GM13976 (cell line): Measurements from ENCODE around the gene CTIF.

Experiments used
- DNase-seq: peaks from one replicate; pipeline ENCODE4 v3.0.0; 2012; ENCODE audit warnings: low spot score
- in situ Hi-C: fragments of 300-500 bp; cut with MboI; formaldehyde crosslinking; loops from one replicate; pipeline ENCODE4 v1.12.0; 2022; ENCODE audit warnings: low sequenced_read_pairs, mixed read lengths, inconsistent platforms; ENCODE audit not compliant: unreplicated experiment
- TF ChIP-seq, protein P1 (sequence below): IDR thresholded peaks from 2 replicates; pipeline ENCODE4 v1.5.1; 2012; ENCODE audit warnings: borderline replicate concordance, mild to moderate bottlenecking; ENCODE audit not compliant: insufficient read depth; ENCODE audit errors: extremely low read depth, missing control alignments, control extremely low read depth

Gene CTIF

DNA sequence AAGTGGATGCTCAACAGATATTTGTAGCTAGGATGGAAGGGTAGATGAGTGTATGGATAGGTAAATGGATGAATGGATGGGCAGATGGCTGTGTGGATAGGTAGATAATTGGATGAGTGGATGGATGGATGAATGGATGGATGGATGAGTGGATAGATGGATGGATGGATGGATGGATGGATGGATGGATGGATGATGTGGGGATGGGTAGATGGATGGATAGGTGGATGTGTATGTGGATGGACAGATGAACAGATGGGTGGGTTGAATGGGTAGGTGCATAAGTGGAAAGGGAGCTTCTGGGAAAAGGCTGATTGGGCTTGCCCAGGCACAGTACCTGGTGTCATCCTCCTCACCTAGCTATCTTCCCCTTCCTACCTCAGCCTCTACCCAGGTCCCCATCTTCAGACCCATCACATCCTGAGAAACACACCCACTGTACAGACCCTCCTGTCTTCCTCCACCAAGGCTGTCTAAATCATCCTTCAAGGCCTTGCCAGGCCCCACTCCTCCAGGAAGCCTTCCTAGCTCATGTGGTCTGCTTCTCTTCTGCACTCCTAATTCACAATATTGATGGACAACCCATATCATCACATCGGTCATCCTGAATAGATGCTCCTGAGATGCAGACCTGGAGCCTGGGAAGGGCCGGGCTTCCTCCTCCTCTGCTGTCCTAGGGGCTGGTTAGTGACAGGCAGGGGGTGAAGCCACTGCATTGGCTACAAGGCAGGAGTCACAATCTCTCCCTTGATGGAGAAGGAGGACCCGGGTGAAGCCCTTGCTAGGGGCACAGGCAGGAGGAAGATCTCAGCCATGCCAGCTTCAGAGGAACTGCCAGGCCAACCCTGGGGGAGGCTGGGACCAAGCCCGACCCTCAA, 362.6 kb downstream of the CTIF start:
- TF ChIP-seq, protein P1, sequence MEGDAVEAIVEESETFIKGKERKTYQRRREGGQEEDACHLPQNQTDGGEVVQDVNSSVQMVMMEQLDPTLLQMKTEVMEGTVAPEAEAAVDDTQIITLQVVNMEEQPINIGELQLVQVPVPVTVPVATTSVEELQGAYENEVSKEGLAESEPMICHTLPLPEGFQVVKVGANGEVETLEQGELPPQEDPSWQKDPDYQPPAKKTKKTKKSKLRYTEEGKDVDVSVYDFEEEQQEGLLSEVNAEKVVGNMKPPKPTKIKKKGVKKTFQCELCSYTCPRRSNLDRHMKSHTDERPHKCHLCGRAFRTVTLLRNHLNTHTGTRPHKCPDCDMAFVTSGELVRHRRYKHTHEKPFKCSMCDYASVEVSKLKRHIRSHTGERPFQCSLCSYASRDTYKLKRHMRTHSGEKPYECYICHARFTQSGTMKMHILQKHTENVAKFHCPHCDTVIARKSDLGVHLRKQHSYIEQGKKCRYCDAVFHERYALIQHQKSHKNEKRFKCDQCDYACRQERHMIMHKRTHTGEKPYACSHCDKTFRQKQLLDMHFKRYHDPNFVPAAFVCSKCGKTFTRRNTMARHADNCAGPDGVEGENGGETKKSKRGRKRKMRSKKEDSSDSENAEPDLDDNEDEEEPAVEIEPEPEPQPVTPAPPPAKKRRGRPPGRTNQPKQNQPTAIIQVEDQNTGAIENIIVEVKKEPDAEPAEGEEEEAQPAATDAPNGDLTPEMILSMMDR, result no peak
- in situ Hi-C loops, result no loop called here
- no peak for DNase-seq

DNA sequence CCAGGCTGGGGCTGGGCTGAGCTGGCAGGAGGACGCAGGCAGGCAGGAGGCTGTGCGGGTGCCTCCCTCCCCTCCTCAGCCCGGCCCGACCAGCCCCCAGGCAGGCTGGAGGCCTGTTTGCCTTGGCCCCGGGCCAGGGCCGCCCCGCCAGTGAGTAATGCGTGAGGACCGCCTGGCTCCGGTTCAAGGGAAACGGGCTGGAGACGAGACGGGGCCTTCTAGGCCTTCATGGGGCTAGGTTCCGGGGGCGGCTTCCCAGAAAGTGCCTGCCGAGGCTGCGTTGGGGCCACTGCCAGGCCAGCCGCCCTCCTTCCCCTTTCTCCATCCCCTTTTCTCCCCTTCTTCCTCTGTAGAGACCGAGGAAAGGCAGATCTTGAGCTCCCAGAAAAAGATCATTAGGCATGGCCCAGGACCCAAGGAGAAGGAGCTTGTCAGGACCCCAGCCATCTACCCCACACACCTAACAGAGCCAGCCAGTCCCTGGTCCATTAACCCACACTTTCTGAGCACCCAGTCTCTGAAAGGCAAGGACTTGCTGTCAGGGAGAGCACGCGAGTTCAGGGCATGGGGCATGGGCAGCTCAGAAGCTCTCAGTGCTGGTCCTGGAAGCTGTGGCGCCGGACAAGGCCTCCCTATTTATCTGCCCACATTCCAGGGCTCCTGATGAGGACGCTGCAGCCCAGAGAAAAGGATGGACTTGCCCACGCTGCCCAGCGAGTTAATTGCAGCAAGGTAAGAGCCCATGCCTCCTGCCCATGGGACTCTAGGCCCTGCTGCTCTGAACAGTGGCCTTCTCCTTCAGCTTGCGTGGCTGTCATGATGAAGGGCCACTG, 363.4 kb downstream of the CTIF start:
- TF ChIP-seq, protein P1, result no peak
- DNase-seq, result no peak
- in situ Hi-C loops, result no loop called here

DNA sequence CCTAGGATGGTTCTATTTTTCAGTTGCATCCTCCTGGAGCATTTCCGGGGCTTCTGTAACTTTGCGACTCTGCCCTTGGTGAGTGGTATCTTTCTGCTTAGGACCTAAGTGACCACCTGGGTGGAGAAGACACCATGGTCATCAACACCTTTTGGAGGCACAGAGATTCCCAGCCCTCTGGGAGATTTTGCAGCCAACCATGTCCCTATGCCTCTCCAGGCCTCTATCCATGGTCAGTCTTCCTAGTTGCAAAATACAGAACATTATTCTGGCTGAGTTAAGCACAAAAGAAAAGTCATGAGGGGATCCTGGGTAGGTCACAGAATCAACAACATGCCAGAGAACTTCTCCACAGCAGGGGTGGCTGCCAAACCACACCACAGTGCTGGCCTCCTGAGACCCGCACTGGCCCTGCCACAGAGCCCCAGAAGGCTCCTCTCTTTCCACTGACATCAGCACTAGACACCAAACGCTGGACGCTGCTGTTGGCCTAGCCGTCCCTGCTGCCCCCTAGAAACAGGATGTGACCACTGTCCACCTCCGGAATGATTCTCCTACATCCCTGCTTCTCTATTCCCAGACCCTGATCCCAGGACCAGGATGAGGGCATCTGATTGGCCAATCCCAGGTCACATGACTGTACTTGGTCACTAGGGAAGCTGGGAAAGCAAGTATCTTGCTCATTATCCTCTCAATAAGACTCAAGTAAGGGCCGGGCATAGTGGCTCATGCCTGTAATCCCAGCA, 364.2 kb downstream of the CTIF start:
- DNase-seq, result no peak
- in situ Hi-C loops, result no loop called here
- TF ChIP-seq, protein P1, result no peak

DNA sequence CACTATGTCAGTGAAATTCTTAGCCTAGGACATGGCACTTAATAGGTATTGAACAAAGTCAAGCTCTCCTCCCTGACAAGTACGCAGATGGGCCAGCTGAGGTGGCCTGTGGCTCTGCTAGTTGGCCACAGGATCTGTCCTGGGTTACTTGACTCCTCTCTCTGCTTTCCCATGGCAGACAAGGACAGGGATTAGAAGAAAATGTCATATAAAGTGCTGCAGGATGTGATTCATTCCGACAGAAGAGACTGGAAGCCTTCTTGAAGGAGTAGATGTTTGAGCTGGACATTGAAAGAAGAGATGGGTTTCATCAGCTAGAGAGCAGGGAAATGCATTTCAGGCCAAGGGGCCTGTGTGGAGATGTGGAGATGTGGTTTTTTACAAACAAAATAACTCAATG, 365.3 kb downstream of the CTIF start:
- in situ Hi-C loops, result no loop called here
- TF ChIP-seq, protein P1, result no peak
- DNase-seq, result no peak

DNA sequence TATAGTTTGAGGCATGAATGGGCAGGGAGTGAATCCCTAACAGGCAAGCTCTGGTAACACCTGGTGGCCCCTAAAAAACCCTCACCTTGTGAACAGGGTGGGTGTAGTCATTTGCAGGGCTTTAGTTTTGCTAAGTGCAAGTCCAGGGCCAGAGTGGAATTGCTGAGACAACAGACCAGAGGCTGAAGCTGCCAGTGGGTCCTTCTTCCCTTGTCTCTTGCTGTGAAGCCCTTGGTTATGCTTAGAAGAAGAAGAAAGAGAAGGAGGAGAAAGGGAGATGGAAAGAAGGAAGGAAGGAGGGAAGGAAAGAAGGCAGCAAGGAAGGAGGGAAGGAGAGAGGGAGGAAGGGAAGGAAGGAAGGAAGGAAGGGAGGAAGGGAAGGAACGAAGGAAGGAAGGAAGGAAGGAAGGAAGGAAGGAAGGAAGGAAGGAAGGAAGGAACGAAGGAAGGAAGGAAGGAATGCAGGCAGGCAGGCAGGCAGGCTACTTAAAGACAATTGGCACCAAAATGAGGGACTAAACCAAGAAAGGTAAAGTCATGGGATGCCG, 366.1 kb downstream of the CTIF start:
- TF ChIP-seq, protein P1, result no peak
- no peak for DNase-seq
- in situ Hi-C loops, result no loop called here

DNA sequence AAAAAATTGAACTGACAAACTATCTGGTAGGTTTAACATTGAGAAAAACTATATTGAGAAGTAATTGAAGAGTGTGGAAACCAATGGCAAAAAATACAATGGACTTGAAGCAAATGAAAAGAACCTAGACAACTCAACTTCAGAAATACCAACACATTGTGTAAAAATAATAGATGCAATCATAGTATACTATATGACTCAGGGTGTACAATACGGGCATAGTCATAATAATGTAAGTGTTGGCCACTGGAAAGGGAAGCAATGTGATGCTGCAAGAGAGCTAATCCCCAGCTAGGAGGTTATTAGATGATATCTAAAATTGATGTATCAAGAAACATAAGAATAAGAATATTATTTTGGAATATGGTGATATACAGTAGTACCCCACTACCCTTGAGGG, 366.7 kb downstream of the CTIF start:
- no peak for DNase-seq
- TF ChIP-seq, protein P1, result no peak
- in situ Hi-C loops, result no loop called here
